IPS-18c (cell line): ENCODE measurements around the gene PFDN5.
"Not testable (repeated sequence)": the region's sequence is repeated elsewhere in the genome, so short reads cannot be mapped to it uniquely, and the experiment has no call there.

Experiments
- H3K4me3 ChIP-seq: 2 replicates; pipeline ENCODE4 v1.7.0; 2013; ENCODE audit warnings: low read depth, mild to moderate bottlenecking, low read length, moderate library complexity; ENCODE audit not compliant: insufficient read depth
- H3K9me3 ChIP-seq: one replicate; pipeline ENCODE4 v1.6.1; 2013; ENCODE audit warnings: mild to moderate bottlenecking, low read length, moderate library complexity; ENCODE audit not compliant: control insufficient read depth, insufficient read depth

PFDN5 gene

GRCh38 chr12:53277981-53278380, 17.4 kb upstream of the PFDN5 start:
- no peak overlapping the region for H3K4me3 ChIP-seq
- H3K9me3 ChIP-seq, result no peaks in the 10 kb centered on the region

DNA sequence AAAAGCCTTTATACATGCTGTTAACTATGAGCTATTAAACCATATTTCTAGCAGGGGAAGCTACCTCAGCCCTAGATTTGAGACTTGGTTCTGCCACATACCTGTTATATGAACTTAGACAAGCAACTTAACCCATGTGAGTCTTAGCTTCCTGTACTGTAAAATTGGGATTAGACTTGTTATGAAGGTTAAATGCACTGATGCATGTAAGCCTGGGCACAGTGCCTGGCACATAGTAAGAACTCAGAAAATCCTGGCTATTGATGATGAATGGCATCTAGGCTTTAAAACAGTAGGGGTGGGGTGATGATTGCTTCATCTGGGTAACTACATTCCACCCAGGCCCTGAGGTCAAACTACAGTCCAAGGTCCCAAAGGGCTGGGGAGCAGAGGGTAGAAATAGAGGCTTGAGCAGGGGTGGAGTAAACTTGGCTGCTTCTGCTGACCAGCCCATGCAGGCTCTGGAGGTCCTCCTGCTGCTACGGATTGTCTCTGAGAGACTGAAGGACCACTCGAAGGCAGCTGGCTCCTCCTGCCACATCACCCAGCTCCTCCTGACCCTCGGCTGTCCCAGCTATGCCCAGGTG, 16.0 kb upstream of the PFDN5 start:
- H3K4me3 ChIP-seq, result no peak overlapping the region

DNA sequence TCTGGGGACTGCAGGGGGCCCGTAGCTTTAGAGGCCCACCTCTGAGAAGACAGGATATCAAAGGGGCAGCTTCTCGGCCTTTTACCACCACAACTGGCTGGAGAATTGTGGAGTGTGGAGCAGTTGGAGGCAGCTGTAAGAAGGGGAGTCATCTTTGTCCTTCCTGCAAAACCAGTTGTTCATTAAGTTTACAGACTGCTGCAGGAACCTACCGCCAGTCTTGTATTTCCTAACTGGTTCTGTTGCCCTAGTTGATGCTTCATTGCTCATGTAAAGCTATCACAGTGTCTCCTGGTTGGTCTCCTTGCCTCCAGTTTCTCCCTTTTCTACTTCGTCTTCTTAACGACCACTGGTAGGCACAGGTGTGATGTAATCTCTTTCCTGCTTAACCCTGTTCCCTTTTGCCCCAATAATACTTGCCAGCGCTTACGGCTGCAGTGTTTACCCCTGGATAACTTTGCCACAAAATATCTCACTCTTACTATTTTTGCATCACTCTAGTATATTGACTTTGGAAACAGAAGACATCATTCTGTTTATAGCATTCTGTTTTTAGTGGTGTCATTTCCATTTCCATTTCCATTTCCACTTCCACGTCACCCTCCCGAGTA, 15.3 kb upstream of the PFDN5 start:
- H3K9me3 ChIP-seq, result no peaks in the 10 kb centered on the region
- H3K4me3 ChIP-seq, result no peak overlapping the region

More for the DNA sequence above, 16.0 kb upstream of the PFDN5 start:
- H3K9me3 ChIP-seq, result no peaks in the 10 kb centered on the region

DNA sequence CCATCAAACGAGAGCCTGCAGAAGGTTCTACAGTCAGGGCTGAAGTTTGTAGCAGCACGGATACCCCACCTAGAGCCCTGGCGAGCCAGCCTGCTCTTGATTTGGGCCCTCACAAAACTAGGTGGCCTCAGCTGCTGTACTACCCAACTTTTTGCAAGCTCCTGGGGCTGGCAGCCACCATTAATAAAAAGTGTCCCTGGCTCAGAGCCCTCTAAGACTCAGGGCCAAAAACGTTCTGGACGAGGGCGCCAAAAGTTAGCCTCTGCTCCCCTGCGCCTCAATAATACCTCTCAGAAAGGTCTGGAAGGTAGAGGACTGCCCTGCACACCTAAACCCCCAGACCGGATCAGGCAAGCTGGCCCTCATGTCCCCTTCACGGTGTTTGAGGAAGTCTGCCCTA, 8.9 kb upstream of the PFDN5 start:
- no peaks in the 10 kb centered on the region for H3K9me3 ChIP-seq
- no peak overlapping the region for H3K4me3 ChIP-seq

DNA sequence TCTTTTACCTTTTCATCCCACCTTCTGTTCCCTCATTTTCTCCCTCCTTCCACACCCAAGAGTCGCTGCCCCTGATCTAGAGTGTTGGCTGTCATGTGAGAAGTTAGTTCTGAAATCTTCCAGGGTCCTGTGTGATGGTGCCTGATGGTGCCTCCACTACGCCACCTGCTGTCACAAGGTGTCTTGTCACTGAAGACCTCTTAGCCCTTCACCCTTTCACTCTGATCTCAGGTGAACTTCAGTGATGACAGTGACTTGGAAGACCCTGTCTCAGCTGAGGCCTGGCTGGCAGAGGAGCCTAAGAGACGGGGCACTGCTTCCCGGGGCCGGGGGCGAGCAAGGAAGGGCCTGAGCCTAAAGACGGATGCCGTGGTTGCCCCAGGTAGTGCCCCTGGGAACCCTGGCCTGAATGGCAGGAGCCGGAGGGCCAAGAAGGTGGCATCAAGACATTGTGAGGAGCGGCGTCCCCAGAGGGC, 7.6 kb upstream of the PFDN5 start:
- Histone ChIP-seq H3K9me3 (no peaks in the 10 kb centered on the region), H3K4me3 (no peak overlapping the region)

- Histone ChIP-seq H3K4me3 (no peak overlapping the region), H3K9me3 (no peaks in the 10 kb centered on the region)
Observed at GRCh38 chr12:53288322-53288721, 7.0 kb upstream of the PFDN5 start.

GRCh38 chr12:53289891-53290290, 5.5 kb upstream of the PFDN5 start:
- Histone ChIP-seq H3K4me3 (no peak overlapping the region), H3K9me3 (no peaks in the 10 kb centered on the region)

DNA sequence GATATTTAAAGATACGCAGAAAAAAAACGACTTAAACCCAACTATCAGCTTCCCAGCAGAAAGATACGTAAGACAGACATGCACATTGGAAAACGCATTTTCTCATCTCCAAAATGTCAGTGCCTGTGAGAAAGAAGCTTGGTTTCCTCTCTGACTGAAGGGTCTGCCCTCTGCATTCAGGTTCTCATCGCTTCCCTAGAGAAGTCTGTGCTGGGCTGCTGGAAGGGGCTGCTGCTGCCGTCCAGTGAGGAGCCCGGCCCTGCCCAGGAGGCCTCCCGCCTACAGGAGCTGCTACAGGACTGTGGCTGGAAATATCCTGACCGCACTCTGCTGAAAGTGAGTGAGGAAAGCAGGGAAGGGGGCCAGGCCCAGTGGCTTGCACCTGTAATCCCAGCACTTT, 4.7 kb upstream of the PFDN5 start:
- H3K9me3 ChIP-seq, result no peaks in the 10 kb centered on the region

DNA sequence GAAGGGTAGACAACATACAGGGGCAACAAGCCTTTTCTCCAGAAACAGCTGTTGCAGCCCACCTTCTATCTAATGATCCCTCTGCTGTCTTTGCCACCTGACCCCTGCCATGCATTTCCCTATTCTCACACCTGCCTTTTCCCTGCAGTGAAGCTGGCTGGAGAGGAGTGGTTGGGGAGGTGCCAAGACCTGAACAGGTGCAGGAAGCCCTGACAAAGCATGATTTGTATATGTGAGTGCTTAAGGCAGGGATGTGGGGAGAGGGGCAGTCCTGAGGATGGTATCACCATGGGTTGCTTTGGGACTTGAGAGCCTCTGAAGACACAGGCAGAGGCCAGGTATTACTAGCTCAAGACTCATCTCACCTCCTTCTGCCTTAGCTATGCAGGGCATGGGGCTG, 2.9 kb upstream of the PFDN5 start:
- Histone ChIP-seq H3K9me3 (no peaks in the 10 kb centered on the region), H3K4me3 (no peak overlapping the region)

More for the DNA sequence above, 4.7 kb upstream of the PFDN5 start:
- H3K4me3 ChIP-seq, result no peak overlapping the region

DNA sequence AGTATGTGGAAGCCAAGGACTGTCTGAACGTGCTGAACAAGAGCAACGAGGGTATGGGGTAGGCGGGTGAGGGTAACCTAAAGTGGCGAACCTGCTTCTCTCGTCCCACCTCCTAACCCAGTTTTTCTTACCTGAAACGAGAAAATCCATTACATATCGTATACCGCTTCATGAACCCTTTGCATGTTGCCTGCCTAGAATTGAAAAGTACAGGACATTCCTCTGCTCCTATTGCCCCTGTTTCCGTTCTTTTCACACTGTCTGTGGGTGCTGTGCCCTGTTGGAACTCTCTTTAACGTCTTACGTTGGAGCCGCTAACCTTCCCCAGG, 513 bp downstream of the PFDN5 start:
- peak overlapping the region; percentile 66 for H3K4me3 ChIP-seq
- no peaks in the 10 kb centered on the region for H3K9me3 ChIP-seq

DNA sequence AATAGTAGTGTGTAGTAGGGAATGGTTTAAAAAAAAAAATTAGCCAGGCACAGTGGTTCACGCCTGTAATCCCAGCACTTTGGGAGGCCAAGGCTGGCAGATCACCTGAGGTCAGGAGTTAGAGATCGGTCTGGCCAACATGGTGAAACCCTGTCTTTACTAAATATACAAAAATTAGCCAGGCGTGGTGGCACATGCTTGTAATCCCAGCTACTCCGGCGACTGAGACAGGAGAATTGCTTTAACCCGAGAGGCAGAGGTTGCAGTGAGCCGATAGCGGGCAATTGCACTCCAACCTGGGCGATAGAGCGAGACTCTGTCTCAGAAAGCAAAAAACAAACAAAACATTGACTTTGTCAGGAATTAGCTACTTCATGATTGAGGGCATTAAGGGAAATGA, 1.8 kb downstream of the PFDN5 start:
- H3K9me3 ChIP-seq, H3K4me3 ChIP-seq: not testable (repeated sequence)

DNA sequence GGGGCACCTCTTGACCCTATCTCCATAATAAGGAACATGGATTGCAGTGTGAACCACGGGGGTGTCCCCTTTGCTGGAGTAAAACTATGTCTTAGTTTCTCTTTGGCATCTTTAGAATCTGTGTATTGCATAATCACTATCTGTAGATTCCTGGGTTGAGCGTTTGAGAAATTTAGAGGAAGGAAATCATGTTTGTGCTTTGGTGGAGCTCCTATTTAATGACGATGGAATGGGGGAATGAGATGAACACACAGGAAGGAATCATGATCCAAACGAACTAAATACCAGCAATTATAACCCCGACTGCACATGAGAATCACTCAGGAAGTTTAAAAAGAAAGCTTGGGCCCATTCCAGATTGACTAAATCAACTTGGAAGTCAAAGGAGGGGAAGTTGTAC, 2.8 kb downstream of the PFDN5 start:
- no peak overlapping the region for H3K4me3 ChIP-seq
- H3K9me3 ChIP-seq, result no peaks in the 10 kb centered on the region

GRCh38 chr12:53299101-53299453, 3.7 kb downstream of the PFDN5 start:
- H3K9me3 ChIP-seq, result no peaks in the 10 kb centered on the region
- H3K4me3 ChIP-seq, result peak overlapping the region; percentile 82

DNA sequence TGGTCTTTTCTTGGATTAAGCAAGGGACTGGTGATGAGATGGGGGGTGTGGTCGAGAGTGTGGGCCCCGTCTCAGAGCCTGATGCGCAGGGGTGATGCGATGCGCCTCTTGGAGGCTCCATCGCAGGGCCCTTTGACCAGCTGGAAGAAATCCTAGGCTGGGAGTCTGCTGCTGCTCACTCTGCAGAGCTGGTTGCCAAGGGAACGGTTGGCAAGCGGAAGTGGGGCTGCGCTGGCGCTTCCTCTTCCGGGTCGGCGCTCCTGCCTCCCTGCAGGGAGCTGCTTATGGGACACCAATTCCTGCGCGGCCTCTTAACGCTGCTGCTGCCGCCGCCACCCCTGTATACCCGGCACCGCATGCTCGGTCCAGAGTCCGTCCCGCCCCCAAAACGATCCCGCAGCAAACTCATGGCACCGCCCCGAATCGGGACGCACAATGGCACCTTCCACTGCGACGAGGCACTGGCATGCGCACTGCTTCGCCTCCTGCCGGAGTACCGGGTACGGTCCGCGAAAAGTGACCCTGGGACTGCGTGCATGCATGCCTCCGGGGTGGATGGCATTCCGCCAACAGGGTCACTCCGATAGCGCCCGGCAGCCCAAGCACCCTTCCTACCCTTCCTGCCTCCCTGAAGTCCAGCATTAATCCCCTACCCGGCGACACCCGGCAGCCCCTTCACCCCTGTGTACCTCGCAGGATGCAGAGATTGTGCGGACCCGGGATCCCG, 4.3 kb downstream of the PFDN5 start, which contains the start of gene MYG1:
TSS of gene MYG1 (plus strand) at position 242 of the 727 bp plus-strand sequence. CDS start at position 285, 43 bp downstream.
- H3K4me3 ChIP-seq, result peak within 1 kb of the TSS; percentile 82

DNA sequence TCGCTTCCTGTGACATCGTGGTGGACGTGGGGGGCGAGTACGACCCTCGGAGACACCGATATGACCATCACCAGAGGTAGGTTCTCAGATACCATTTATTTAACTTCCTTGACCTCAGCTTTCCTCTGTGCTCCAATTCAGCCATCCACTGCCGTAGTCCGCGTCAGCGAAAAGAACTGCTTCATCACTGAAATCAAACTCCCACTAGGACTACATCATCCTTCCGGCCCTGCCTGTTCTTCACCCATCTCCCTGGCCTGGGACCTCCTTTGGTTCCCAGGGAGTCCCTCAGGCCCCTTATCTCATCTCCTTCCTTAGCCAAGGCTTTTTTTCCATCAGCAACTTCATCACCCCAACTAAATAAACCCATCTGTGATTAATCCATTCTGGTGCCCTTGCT, 4.8 kb downstream of the PFDN5 start:
- H3K4me3 ChIP-seq, result peak overlapping the region; percentile 82
- no peaks in the 10 kb centered on the region for H3K9me3 ChIP-seq

More for the DNA sequence above, 4.3 kb downstream of the PFDN5 start, which contains the start of gene MYG1:
- H3K9me3 ChIP-seq, result no peaks in the 10 kb centered on the region

DNA sequence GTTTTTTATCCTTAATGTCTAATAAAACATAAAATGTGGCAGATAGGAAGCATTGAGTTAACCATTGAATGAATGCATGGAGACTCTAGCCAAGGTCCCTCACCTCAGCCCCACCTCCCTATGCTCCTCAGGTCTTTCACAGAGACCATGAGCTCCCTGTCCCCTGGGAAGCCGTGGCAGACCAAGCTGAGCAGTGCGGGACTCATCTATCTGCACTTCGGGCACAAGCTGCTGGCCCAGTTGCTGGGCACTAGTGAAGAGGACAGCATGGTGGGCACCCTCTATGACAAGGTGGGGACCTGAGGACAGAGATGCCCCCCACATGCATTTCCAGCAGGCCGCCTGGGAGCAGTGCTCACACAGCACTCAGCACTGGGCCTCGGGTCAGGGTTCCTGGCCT, 7.6 kb downstream of the PFDN5 start:
- Histone ChIP-seq H3K4me3 (no peak overlapping the region), H3K9me3 (no peaks in the 10 kb centered on the region)

DNA sequence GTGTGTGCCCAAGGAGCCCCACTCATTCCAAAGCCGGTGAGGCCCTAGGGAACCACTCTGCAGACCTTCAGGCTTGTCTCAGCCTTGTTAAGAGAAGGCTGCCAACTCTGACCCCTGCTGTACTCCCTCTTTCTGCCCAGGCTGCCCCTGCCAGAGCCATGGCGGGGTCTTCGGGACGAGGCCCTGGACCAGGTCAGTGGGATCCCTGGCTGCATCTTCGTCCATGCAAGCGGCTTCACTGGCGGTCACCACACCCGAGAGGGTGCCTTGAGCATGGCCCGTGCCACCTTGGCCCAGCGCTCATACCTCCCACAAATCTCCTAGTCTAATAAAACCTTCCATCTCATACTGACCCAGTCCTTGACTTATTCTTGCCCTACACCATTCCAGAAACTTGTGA, 11.5 kb downstream of the PFDN5 start:
- Histone ChIP-seq H3K9me3 (no peaks in the 10 kb centered on the region), H3K4me3 (no peak overlapping the region)

DNA sequence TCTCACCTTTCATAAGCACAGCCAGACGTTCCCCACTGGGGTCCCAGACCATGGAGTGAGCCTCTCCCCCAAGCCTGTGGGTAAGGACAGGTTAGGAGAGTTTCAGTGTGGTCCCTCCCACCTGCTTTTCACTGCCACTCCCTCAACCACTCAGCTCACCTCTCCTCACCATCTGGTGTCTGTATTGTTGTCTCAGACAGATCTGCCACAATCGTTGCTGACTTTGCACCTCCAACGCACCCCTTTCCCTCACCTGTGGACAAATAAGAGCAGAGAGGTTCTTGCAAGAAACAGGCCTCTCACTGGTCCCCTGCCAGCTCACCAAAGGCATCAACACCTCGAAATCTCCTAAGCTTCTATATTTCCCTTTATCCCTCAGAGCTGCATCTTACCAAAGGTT, 12.9 kb downstream of the PFDN5 start:
- H3K9me3 ChIP-seq, result no peaks in the 10 kb centered on the region
- H3K4me3 ChIP-seq, result no peak overlapping the region
